HUES48 (cell line): ENCODE results near the gene WNT8B.

Source experiments
- H3K27ac ChIP-seq: one replicate; pipeline ENCODE4 v1.7.0; 2013; ENCODE audit warnings: low read depth, low read length, inconsistent platforms
- H3K27me3 ChIP-seq: 2 replicates; pipeline ENCODE4 v1.6.1; 2013; ENCODE audit warnings: mild to moderate bottlenecking, low read length; ENCODE audit not compliant: control insufficient read depth, insufficient read depth
- H3K36me3 ChIP-seq: 2 replicates; pipeline ENCODE4 v1.6.1; 2013; ENCODE audit warnings: low read length; ENCODE audit not compliant: control insufficient read depth, insufficient read depth
- H3K4me1 ChIP-seq: 2 replicates; pipeline ENCODE4 v1.6.1; 2013; ENCODE audit warnings: mild to moderate bottlenecking, low read length; ENCODE audit not compliant: control insufficient read depth, insufficient read depth
- H3K4me3 ChIP-seq: 2 replicates; pipeline ENCODE4 v1.5.1; 2013; ENCODE audit warnings: mild to moderate bottlenecking, low read depth, low read length
- H3K9ac ChIP-seq: 2 replicates; pipeline ENCODE4 v1.6.1; 2013; ENCODE audit warnings: mild to moderate bottlenecking, low read depth, low read length, moderate library complexity
- H3K9me3 ChIP-seq: 2 replicates; pipeline ENCODE4 v1.6.1; 2013; ENCODE audit warnings: low read length; ENCODE audit not compliant: control insufficient read depth, insufficient read depth

The WNT8B gene, protein sequence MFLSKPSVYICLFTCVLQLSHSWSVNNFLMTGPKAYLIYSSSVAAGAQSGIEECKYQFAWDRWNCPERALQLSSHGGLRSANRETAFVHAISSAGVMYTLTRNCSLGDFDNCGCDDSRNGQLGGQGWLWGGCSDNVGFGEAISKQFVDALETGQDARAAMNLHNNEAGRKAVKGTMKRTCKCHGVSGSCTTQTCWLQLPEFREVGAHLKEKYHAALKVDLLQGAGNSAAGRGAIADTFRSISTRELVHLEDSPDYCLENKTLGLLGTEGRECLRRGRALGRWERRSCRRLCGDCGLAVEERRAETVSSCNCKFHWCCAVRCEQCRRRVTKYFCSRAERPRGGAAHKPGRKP

DNA sequence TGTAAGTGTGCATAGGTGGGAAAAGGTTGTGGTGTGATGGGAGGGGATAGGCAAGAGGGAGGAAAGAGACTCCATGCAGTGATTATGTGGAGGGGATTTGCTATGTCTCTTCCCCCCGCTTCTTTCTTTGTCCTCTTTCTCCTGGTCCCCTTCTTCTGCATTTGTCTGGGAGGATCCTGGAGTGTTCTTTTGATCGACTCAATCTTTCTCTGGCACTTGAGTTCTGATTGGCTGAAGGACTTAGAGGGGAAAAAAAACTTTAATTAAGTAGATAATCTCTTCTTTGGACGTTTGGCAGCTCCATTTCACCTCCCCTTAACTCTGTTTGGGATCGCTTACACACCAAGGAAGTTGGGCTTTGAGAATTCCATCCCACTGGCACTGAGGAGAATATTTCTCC is at the start of gene WNT8B:
Gene WNT8B (plus strand): TSS at position 301 of the 400 bp plus-strand sequence. CDS start 160 bp downstream, outside the sequence.
- no peak within 1 kb of the TSS for H3K9ac ChIP-seq
- H3K4me3 ChIP-seq = no peak within 1 kb of the TSS
- no peak within 1 kb of the TSS for H3K27ac ChIP-seq
- H3K27me3 ChIP-seq = peaks cover 9% of the 10 kb centered on the region; the same call in 1 of the 2 replicates
- no peaks in the 10 kb centered on the region for H3K4me1 ChIP-seq
- H3K36me3 ChIP-seq = no peaks in the 10 kb centered on the region
- H3K9me3 ChIP-seq = no peaks in the 10 kb centered on the region

DNA sequence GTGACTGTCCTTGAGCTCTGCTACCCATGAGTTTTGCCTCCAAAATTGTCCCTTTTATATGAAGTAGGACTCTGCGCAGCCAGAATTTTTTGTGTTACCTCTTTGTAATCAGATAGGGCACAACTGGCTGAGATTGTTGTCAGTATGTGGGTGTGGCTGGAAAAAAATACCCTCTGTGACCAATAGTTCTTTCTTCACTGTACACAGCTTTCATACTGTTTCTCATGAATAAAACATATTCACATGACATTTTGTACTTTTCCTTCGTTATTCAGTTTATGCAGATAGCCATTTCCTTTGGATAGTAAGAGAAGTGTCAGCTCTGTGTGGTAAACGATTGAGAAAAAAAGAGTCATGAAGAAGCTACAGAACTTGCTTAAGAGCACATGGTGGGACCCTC is 49.6 kb upstream of the WNT8B start:
- Histone ChIP-seq H3K9ac (no peak overlapping the region), H3K36me3 (no peaks in the 10 kb centered on the region), H3K9me3 (no peaks in the 10 kb centered on the region), H3K27ac (no peak overlapping the region), H3K4me3 (no peak overlapping the region), H3K27me3 (no peaks in the 10 kb centered on the region), H3K4me1 (no peaks in the 10 kb centered on the region)

DNA sequence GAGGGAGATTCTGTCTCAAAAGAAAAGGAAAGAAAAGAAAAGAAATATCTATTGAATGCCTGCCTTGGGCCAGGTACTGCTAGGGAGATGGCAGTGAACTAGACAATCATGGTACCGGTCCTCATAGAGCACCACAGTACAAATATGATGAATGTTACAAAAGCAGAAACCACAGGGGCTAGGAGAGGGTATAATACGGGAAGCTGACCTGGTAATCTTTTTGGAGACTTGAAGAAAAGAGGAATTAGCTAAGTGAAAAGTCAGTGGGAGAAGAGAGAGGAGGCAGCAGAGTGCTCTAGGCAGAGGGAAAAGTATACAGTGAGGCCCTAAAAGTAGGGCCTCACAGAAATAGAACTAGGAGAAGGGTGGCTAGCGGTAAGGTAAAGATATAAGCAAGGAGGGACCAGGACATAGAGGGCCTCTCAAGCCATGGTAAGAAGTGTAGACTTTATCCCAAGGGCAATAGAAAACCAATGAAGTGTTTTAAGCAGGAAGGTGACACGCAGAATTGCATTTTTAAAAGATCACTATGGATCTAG is 42.8 kb upstream of the WNT8B start:
- no peaks in the 10 kb centered on the region for H3K4me1 ChIP-seq
- H3K27ac ChIP-seq = no peak overlapping the region
- H3K9me3 ChIP-seq = no peaks in the 10 kb centered on the region
- no peaks in the 10 kb centered on the region for H3K27me3 ChIP-seq
- H3K9ac ChIP-seq = no peak overlapping the region
- no peak overlapping the region for H3K4me3 ChIP-seq
- no peaks in the 10 kb centered on the region for H3K36me3 ChIP-seq

DNA sequence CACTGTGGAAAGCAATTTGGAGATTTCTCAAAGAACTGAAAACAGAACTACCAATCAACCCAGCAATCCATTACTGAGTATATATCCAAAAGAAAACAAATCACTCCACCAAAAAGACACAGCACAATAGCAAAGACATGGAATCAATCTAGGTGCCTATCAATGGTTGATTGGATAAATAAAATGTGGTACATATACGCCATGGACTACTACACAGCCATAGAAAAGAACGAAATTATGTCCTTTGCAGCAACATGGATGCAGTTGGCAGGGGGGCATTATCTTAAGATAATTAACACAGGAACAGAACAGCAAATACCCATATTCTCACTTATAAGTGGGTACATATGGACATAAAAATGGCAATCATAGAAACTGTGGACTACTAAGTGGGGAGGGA is 35.4 kb upstream of the WNT8B start:
- Histone ChIP-seq H3K27me3 (no peaks in the 10 kb centered on the region), H3K4me3 (no peak overlapping the region), H3K9me3 (no peaks in the 10 kb centered on the region), H3K4me1 (no peaks in the 10 kb centered on the region), H3K36me3 (no peaks in the 10 kb centered on the region), H3K9ac (no peak overlapping the region), H3K27ac (no peak overlapping the region)

DNA sequence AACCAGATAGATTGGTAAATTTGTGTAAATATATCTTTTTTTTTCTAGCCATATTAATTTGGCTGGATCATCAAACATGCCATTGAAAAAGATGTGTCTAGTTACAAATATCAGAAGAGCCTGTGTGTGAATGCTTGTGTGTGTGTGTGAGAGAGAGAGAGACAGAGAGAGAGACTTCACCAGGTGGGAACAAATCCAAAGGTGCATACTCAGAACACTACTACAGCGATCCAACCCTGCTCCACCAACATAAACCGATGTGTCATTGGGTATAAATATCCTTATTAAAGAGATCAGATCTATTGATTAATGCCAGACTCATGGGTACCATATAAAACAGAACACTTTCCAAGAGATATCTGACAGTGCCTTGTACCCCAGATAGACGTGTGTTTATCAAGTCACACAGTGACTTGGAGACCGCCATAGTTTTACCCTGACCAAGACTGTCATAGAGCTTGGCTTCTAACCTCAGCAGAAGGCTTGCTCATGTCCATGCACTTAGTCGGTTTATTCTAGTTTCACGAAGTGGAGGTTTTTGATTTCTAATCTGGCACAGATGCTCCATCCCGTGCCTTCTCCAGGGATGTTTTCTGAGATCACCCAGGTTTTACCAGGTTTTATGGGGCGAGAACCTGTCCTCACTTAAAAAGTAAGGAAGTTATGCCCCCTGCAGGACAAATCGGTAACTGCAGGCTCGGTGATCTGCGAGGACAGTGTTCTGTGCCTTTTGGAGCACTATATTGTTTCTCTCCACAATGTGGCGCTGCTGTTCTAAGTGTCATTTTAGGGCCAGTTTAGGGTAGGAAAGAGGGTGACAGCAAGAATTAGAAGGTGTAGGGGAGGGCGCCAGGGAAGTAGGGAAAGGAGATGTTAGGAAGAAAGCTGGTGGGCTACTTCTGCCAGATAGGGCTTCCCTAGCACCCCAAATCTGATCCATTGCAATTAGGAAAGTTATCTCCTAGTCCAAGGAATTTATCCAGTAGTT is 29.3 kb upstream of the WNT8B start:
- no peaks in the 10 kb centered on the region for H3K27me3 ChIP-seq
- no peak overlapping the region for H3K4me3 ChIP-seq
- no peak overlapping the region for H3K9ac ChIP-seq
- no peaks in the 10 kb centered on the region for H3K9me3 ChIP-seq
- H3K36me3 ChIP-seq = no peaks in the 10 kb centered on the region
- no peaks in the 10 kb centered on the region for H3K4me1 ChIP-seq
- H3K27ac ChIP-seq = no peak overlapping the region

DNA sequence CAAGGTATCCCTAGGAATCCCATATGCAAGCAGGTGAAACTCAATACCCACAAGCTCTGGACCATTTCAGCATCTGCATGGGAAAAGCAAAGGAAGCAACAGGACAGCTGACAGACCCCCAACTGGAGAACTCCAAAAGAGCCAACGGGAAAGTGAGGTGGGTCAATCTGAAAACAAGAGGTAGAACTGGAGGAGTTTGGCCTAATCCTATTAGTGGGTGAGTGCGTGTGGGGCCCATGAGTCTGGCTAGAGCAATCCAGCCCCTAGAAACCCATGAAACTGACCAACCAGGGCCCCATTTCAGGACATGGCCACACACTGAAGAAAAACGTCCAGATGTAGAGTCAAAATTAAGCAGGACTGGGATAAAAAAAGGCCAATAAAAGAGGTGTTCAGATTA is 26.6 kb upstream of the WNT8B start:
- no peaks in the 10 kb centered on the region for H3K27me3 ChIP-seq

DNA sequence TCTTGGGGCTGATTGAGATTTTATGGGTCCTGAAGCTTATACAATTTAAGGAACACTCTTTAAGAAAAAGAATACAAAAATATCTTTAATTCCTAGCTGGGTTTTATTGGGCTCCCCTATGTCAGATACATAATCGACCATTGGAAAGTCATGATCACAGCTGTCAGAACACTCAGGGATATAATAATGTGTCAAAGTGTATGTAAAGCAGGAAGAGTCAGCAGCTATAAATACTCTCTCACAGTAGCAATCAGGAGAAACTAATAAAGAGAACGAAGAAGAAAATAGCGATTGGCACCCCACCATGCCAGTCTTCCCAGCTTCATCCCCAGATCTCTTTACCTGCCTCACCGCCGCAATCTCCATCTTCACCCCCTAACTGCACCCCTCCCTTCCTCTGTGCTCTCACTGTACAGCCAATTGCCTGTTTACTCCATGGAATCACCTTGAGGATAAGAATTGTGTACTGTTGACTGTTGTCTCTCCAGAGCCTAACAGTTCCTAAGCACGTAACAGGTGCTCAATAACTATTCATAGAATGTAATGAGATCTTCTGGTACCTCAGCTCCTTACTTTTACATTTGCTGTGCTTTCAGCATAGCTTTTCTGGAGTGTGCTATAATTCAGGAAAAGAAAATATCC is 24.0 kb upstream of the WNT8B start:
- H3K27ac ChIP-seq = no peak overlapping the region

More for the DNA sequence above, 26.6 kb upstream of the WNT8B start:
- Histone ChIP-seq H3K9ac (no peak overlapping the region), H3K4me3 (no peak overlapping the region), H3K4me1 (no peaks in the 10 kb centered on the region), H3K9me3 (no peaks in the 10 kb centered on the region), H3K27ac (no peak overlapping the region), H3K36me3 (no peaks in the 10 kb centered on the region)

DNA sequence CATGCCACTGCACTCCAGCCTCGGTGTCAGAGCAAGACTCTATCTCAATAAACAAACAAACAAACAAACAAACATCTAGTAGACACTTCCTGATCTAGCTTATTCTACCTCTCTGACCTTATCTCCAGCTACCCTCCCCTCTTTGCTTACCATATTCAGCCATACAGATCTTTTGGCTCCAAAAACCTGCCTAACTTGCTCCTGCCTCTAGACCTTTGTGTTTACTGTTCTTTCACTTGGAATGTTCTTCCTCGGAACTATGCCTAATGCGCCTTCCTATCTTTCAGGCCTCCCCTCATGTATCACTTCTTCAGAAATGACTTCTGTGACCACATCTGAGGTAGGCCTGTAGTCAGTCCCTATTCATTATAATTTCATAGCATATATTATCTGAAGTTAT is 20.3 kb upstream of the WNT8B start:
- Histone ChIP-seq H3K27me3 (no peaks in the 10 kb centered on the region), H3K9me3 (no peaks in the 10 kb centered on the region), H3K4me1 (no peaks in the 10 kb centered on the region), H3K27ac (no peak overlapping the region), H3K36me3 (no peaks in the 10 kb centered on the region), H3K4me3 (no peak overlapping the region), H3K9ac (no peak overlapping the region)

More for the DNA sequence above, 24.0 kb upstream of the WNT8B start:
- H3K27me3 ChIP-seq = no peaks in the 10 kb centered on the region
- no peaks in the 10 kb centered on the region for H3K4me1 ChIP-seq
- H3K4me3 ChIP-seq = no peak overlapping the region
- no peak overlapping the region for H3K9ac ChIP-seq
- no peaks in the 10 kb centered on the region for H3K9me3 ChIP-seq
- H3K36me3 ChIP-seq = no peaks in the 10 kb centered on the region

DNA sequence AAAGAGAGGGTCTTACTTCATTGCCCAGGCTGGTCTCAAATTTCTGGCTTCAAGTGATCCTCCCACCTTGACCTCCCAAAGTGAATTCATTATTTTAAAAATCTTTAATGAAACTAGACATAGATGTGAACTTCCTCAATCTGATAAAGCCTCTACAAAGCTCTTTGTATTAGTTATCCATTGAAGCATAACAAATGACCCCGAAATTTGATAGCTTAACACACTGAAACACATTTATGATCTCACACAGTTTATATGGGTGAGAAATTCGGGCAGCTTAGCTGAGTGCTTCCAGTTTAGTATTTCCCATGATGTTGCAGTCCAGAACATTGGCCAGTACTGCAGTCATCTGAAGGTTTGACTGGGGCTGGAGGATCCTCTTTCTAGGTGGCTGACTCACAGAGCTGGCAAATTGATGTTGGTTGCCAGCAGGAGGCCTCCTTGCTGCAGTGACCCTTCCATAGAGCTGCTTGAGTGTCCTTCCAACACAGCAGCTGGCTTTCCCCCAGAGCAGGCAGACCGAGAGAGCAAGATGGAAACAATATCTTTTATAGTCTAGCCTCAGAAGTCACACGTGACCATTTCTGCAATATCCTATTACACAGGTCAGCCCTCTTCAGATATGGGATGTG is 16.6 kb upstream of the WNT8B start:
- no peaks in the 10 kb centered on the region for H3K9me3 ChIP-seq

DNA sequence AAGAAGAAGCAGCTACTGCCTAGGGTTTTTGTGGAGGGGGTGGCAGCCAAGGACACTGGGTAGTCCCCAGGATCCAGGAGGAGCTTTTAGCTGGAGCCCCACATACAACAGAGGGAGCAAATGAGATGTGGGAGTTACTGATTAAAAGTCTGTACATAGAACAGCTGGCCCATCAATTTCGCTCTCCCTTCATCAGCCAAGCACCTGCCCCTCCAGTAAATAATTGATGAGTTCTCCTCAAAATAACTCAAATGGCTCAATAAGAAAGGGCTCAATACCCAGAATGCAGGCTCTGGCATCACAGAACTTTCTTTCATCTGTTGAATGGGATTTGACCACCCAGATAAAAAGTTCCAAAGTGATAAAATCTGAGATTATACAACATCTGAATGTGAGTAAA is 15.1 kb upstream of the WNT8B start:
- H3K9me3 ChIP-seq = no peaks in the 10 kb centered on the region
- no peaks in the 10 kb centered on the region for H3K36me3 ChIP-seq
- H3K4me3 ChIP-seq = no peak overlapping the region
- H3K27ac ChIP-seq = no peak overlapping the region
- no peaks in the 10 kb centered on the region; the same call in 1 of the 2 replicates for H3K27me3 ChIP-seq
- H3K9ac ChIP-seq = no peak overlapping the region
- no peaks in the 10 kb centered on the region for H3K4me1 ChIP-seq

More for the DNA sequence above, 16.6 kb upstream of the WNT8B start:
- no peaks in the 10 kb centered on the region; the same call in 1 of the 2 replicates for H3K27me3 ChIP-seq
- H3K27ac ChIP-seq = no peak overlapping the region
- no peaks in the 10 kb centered on the region for H3K36me3 ChIP-seq
- H3K4me1 ChIP-seq = no peaks in the 10 kb centered on the region
- no peak overlapping the region for H3K9ac ChIP-seq
- H3K4me3 ChIP-seq = no peak overlapping the region
